HCT116 (cell line): ENCODE measurements around the gene NFIA. TPM values are rescaled to one million over a fixed set of nuclear protein-coding genes. Genes with fewer than 3 reads are reported as not detected.

Experiments used
- ATAC-seq: fragments of 200-7000 bp; cut with Tn5 transposase; 2 replicates; pipeline ENCODE4 v1.9.1; 2020; ENCODE audit warnings: mild to moderate bottlenecking, moderate library complexity
- BruUV-seq: library from RNA; stranded (reverse); fragments of 400-500 nt; replicated peaks from 2 replicates; lab custom pipeline; 2021; lab: Mats Ljungman, UMichigan
- CTCF ChIA-PET: fragments of 300-600 bp; sonication (Branson Sonifier 250); formaldehyde crosslinking; loops from one replicate; lab custom pipeline; 2021; ENCODE audit warnings: antibody characterized with exemption; lab: Charles Lee
- POLR2A ChIA-PET: fragments of 300-600, 350-600 bp; sonication (Branson Sonifier 250); formaldehyde crosslinking; loops from one replicate; lab custom pipeline; 2021; ENCODE audit warnings: antibody characterized with exemption; lab: Charles Lee
- RAD21 ChIA-PET, 2 experiments: fragments of 300-600 bp; sonication (Branson Sonifier 250); formaldehyde crosslinking; loops; one replicate each; lab custom pipeline; 2023; ENCODE audit warnings: low total read pairs in 2 of 2; ENCODE audit not compliant: uncharacterized antibody in 2 of 2, unreplicated experiment in 2 of 2, low non-redundant PET in 1 of 2; lab: Charles Lee
- DNase-seq: peaks from one replicate; pipeline ENCODE4 v3.0.0-alpha.2; 2010; ENCODE audit warnings: low read depth, low spot score
- H2AFZ ChIP-seq: fragments of 200-600 bp; shearing (Covaris generic), sonication (generic); 2 replicates; pipeline ENCODE4 v1.6.1; 2017; ENCODE audit warnings: low read depth, mixed run types, mixed read lengths, antibody characterized with exemption, low read length; ENCODE audit not compliant: poor library complexity, severe bottlenecking
- H3K27ac ChIP-seq: 2 replicates; pipeline ENCODE4 v1.5.1; 2012; ENCODE audit warnings: low read depth, low read length
- H3K27me3 ChIP-seq: fragments of 200-600 bp; sonication (generic); 2 replicates; pipeline ENCODE4 v1.6.1; 2016; ENCODE audit warnings: mixed run types, low read length, mixed read lengths; ENCODE audit not compliant: insufficient read depth
- H3K36me3 ChIP-seq, 2 experiments: fragments of 200-500 bp in 1 of 2; fragments of 200-600 bp in 1 of 2; sonication (Bioruptor generic) in 1 of 2; sonication (generic) in 1 of 2; 2 replicates each; pipeline versions ENCODE4 v1.5.1 to v1.6.1; 2014 to 2016; ENCODE audit warnings: low read length in 2 of 2, inconsistent platforms in 1 of 2, mixed read lengths in 1 of 2, mixed run types in 1 of 2; ENCODE audit not compliant: insufficient read depth in 2 of 2, control insufficient read depth in 1 of 2
- H3K4me1 ChIP-seq, 2 experiments: fragments of 200-600 bp in 1 of 2; sonication (generic) in 1 of 2; 2 replicates each; pipeline versions ENCODE4 v1.5.1 to v1.6.1; 2012 to 2017; ENCODE audit warnings: low read length in 2 of 2, inconsistent platforms in 1 of 2, mild to moderate bottlenecking in 1 of 2, mixed read lengths in 1 of 2, mixed run types in 1 of 2, moderate library complexity in 1 of 2; ENCODE audit not compliant: insufficient read depth in 2 of 2, control insufficient read depth in 1 of 2
- H3K4me2 ChIP-seq: fragments of 200-600 bp; sonication (generic); 2 replicates; pipeline ENCODE4 v1.6.1; 2017; ENCODE audit warnings: mixed run types, low read length, mixed read lengths
- H3K4me3 ChIP-seq, 2 experiments: fragments of 200-600 bp in 1 of 2; sonication (generic) in 1 of 2; replicated peaks in 1 of 2; 2 replicates each; pipeline ENCODE4 v1.5.1; 2011 to 2016; ENCODE audit warnings: low read length in 2 of 2, control low read depth in 1 of 2, low read depth in 1 of 2, mild to moderate bottlenecking in 1 of 2, mixed read lengths in 1 of 2, mixed run types in 1 of 2
- H3K79me2 ChIP-seq: fragments of 200-600 bp; sonication (generic); 2 replicates; pipeline ENCODE4 v1.6.1; 2017; ENCODE audit warnings: mild to moderate bottlenecking, mixed run types, low read length, moderate library complexity, mixed read lengths; ENCODE audit not compliant: insufficient read depth
- H3K9ac ChIP-seq: fragments of 200-600 bp; sonication (generic); 2 replicates; pipeline ENCODE4 v1.6.1; 2016; ENCODE audit warnings: low read length, mixed read lengths
- H3K9me2 ChIP-seq: fragments of 200-600 bp; sonication (generic), shearing (Covaris generic); 2 replicates; pipeline ENCODE4 v1.6.1; 2017; ENCODE audit warnings: mixed run types, mild to moderate bottlenecking, moderate library complexity; ENCODE audit not compliant: insufficient read depth
- H3K9me3 ChIP-seq, 2 experiments: fragments of 200-500 bp in 1 of 2; fragments of 200-600 bp in 1 of 2; sonication (Bioruptor generic) in 1 of 2; sonication (generic) in 1 of 2; 2 replicates each; pipeline ENCODE4 v1.6.1; 2014 to 2017; ENCODE audit warnings: low read length in 2 of 2, mixed read lengths in 2 of 2, inconsistent platforms in 1 of 2, low read depth in 1 of 2, mild to moderate bottlenecking in 1 of 2, mixed run types in 1 of 2, moderate library complexity in 1 of 2; ENCODE audit not compliant: control insufficient read depth in 1 of 2, insufficient read depth in 1 of 2
- H4K20me1 ChIP-seq: fragments of 200-600 bp; sonication (generic), shearing (Covaris generic); 2 replicates; pipeline ENCODE4 v1.6.1; 2017; ENCODE audit warnings: mixed run types, mild to moderate bottlenecking, moderate library complexity; ENCODE audit not compliant: insufficient read depth
- ATF3 ChIP-seq: IDR thresholded peaks from 2 replicates; pipeline ENCODE4 v1.6.1; 2012
- CBX3 ChIP-seq: IDR thresholded peaks from 2 replicates; pipeline ENCODE4 v1.6.1; 2012; ENCODE audit warnings: low read depth
- CEBPB ChIP-seq: IDR thresholded peaks from 2 replicates; pipeline ENCODE4 v1.6.1; 2012; ENCODE audit warnings: low read depth
- ELF1 ChIP-seq: IDR thresholded peaks from 2 replicates; pipeline ENCODE4 v1.6.1; 2012; ENCODE audit warnings: low read depth, borderline replicate concordance
- FOSL1 ChIP-seq: IDR thresholded peaks from 2 replicates; pipeline ENCODE4 v1.6.1; 2012; ENCODE audit warnings: low read depth
- JUND ChIP-seq: IDR thresholded peaks from 2 replicates; pipeline ENCODE4 v1.6.1; 2012
- MAX ChIP-seq: IDR thresholded peaks from 2 replicates; pipeline ENCODE4 v1.6.1; 2012
- POLR2A ChIP-seq: IDR thresholded peaks from 2 replicates; pipeline ENCODE4 v1.7.0; 2011; ENCODE audit warnings: borderline replicate concordance; ENCODE audit not compliant: insufficient read depth, insufficient read length; ENCODE audit errors: extremely low read depth
- SIN3A ChIP-seq: IDR thresholded peaks from 2 replicates; pipeline ENCODE4 v1.6.1; 2012; ENCODE audit warnings: low read depth
- SP1 ChIP-seq: IDR thresholded peaks from 2 replicates; pipeline ENCODE4 v1.6.1; 2012; ENCODE audit warnings: low read depth
- SRF ChIP-seq: IDR thresholded peaks from 2 replicates; pipeline ENCODE4 v1.6.1; 2012; ENCODE audit warnings: low read depth
- YY1 ChIP-seq: IDR thresholded peaks from 2 replicates; pipeline ENCODE4 v1.6.1; 2011; ENCODE audit warnings: low read length, low read depth, moderate library complexity, mild to moderate bottlenecking; ENCODE audit not compliant: insufficient replicate concordance; ENCODE audit errors: extremely low read depth
- ZFX ChIP-seq: fragments of 450-650 bp; IDR thresholded peaks from 2 replicates; pipeline ENCODE4 v1.6.1; 2017
- intact Hi-C: fragments of 100-400 bp; cut with micrococcal nuclease; formaldehyde crosslinking; loops from 2 replicates; pipeline ENCODE4 v1.10.0; 2022
- total RNA-seq: library from RNA; stranded (reverse); gene quantifications from one replicate; pipeline ENCODE4 v1.2.1, GENCODE V29; 2021; ENCODE audit not compliant: unreplicated experiment

The NFIA gene
- total RNA-seq, 1 experiment from 2014 or later, result 17.2 TPM

GRCh38 chr1:61079296-61079897 is 3.0 kb upstream of the NFIA start:
- DNase-seq (no peak), ATAC-seq (no peak)
- CTCF ChIA-PET, result interaction anchor here (1.9 kb wide), 1 partner anchor 100 kb away, joined by 8 read pairs; no protein-coding TSS in a partner anchor
- Histone ChIP-seq H3K9me3 (no peaks in the 10 kb centered on the region), H3K79me2 (peaks cover 8% of the 10 kb centered on the region), H3K4me1 (peaks cover 39 to 59% of the 10 kb centered on the region in 2 experiments), H3K9ac (peak overlapping the region; percentile 15), H3K27me3 (no peaks in the 10 kb centered on the region), H3K36me3 (no peaks in the 10 kb centered on the region), H3K9me2 (no peaks in the 10 kb centered on the region), H4K20me1 (no peaks in the 10 kb centered on the region), H3K27ac (peak overlapping the region; percentile 24; the same call in 1 of the 2 replicates), H3K4me2 (peak overlapping the region; percentile 79), H3K4me3 (peak overlapping the region; percentile 27 to 61), H2AFZ (peak overlapping the region; percentile 92)
- RAD21 ChIA-PET, result no interaction called here
- TF ChIP-seq CEBPB (no peak), CBX3 (no peak), MAX (no peak), ZFX (no peak), SRF (no peak), FOSL1 (no peak), ELF1 (no peak), SP1 (no peak), ATF3 (no peak), JUND (no peak), YY1 (no peak), POLR2A (no peak), SIN3A (no peak)
- BruUV-seq, result no TSS peak
- POLR2A ChIA-PET, result no interaction called here
- intact Hi-C loops, result no loop called here
